Endothelial cell of umbilical vein (primary cell): ENCODE results near the gene HES2. TPM values are rescaled to one million over a fixed set of nuclear protein-coding genes. Genes with fewer than 3 reads are reported as not detected.

Experiments used
- BruUV-seq: library from RNA; stranded (reverse); fragments of 400-500 nt; replicated peaks from 2 replicates; lab custom pipeline; 2021; lab: Mats Ljungman, UMichigan
- CTCF ChIA-PET: fragments of 300-600, 350-600 bp; sonication (Branson Sonifier 250); formaldehyde crosslinking; loops from one replicate; lab custom pipeline; 2021; ENCODE audit warnings: antibody characterized with exemption, inconsistent platforms; lab: Charles Lee
- POLR2A ChIA-PET: fragments of 300-600, 350-600 bp; sonication (Branson Sonifier 250); formaldehyde crosslinking; loops from one replicate; lab custom pipeline; 2021; ENCODE audit warnings: antibody characterized with exemption, inconsistent platforms; lab: Charles Lee
- DNase-seq: peaks from one replicate; pipeline ENCODE4 v3.0.0-alpha.2; 2011; ENCODE audit warnings: low read depth, low spot score
- FAIRE-seq: peaks from 2 replicates; lab custom pipeline; 2011; peaks lifted over from hg19 to GRCh38; lab: Jason Lieb, UNC
- H2AFZ ChIP-seq: 2 replicates; pipeline ENCODE4 v1.6.0; 2012; ENCODE audit warnings: low read depth, low read length, control low read depth, inconsistent platforms
- H3K27ac ChIP-seq: 2 replicates; pipeline ENCODE4 v1.5.1; 2011; ENCODE audit warnings: low read depth, mild to moderate bottlenecking, control low read depth, low read length, moderate library complexity; ENCODE audit not compliant: insufficient read depth
- H3K27me3 ChIP-seq, 2 experiments: 2 replicates each; pipeline versions ENCODE4 v1.6.0 to v1.6.1; 2011; ENCODE audit warnings: low read length in 2 of 2, mixed read lengths in 1 of 2; ENCODE audit not compliant: control insufficient read depth in 2 of 2, insufficient read depth in 2 of 2
- H3K36me3 ChIP-seq, 2 experiments: 2 replicates in 1 of 2; 3 replicates in 1 of 2; pipeline ENCODE4 v1.5.1; 2011; ENCODE audit warnings: low read length in 2 of 2, mild to moderate bottlenecking in 1 of 2, moderate library complexity in 1 of 2; ENCODE audit not compliant: control insufficient read depth in 2 of 2, insufficient read depth in 2 of 2; ENCODE audit errors: extremely low read depth in 1 of 2
- H3K4me1 ChIP-seq: 3 replicates; pipeline ENCODE4 v1.5.1; 2011; ENCODE audit warnings: mild to moderate bottlenecking, low read length; ENCODE audit not compliant: control insufficient read depth, insufficient read depth; ENCODE audit errors: extremely low read depth
- H3K4me2 ChIP-seq: 2 replicates; pipeline ENCODE4 v1.6.1; 2011; ENCODE audit warnings: low read length, control low read depth, mixed read lengths; ENCODE audit not compliant: insufficient read depth
- H3K4me3 ChIP-seq, 3 experiments: fragments of 200-600 bp in 1 of 3; sonication (generic), shearing (Covaris generic) in 1 of 3; replicated peaks in 1 of 3; 2 replicates each; pipeline ENCODE4 v1.5.1; 2011 to 2016; ENCODE audit warnings: control low read depth in 3 of 3, low read length in 3 of 3, mild to moderate bottlenecking in 2 of 3, inconsistent platforms in 1 of 3, low read depth in 1 of 3, moderate library complexity in 1 of 3; ENCODE audit not compliant: insufficient read depth in 1 of 3
- H3K79me2 ChIP-seq: 2 replicates; pipeline ENCODE4 v1.6.0; 2012; ENCODE audit warnings: low read length, inconsistent platforms; ENCODE audit not compliant: control insufficient read depth, insufficient read depth
- H3K9ac ChIP-seq: replicated peaks from 2 replicates; pipeline ENCODE3; 2011; ENCODE audit warnings: low read length, control low read depth; ENCODE audit not compliant: insufficient read depth; ENCODE audit errors: extremely low read depth
- H3K9me1 ChIP-seq: replicated peaks from 3 replicates; pipeline ENCODE4 v1.6.0; 2011; ENCODE audit warnings: mild to moderate bottlenecking, low read length; ENCODE audit not compliant: control insufficient read depth, insufficient read depth; ENCODE audit errors: extremely low read depth
- H3K9me3 ChIP-seq: replicated peaks from 2 replicates; pipeline ENCODE4 v1.5.1; 2012; ENCODE audit warnings: low read length, inconsistent platforms; ENCODE audit not compliant: control insufficient read depth, insufficient read depth
- H4K20me1 ChIP-seq: replicated peaks from 2 replicates; pipeline ENCODE3; 2011; ENCODE audit warnings: mild to moderate bottlenecking, low read length; ENCODE audit not compliant: control insufficient read depth, insufficient read depth; ENCODE audit errors: extremely low read depth
- EZH2 ChIP-seq: IDR thresholded peaks from 2 replicates; pipeline ENCODE4 v1.6.1; 2012; ENCODE audit warnings: borderline replicate concordance, low read depth, mild to moderate bottlenecking, moderate library complexity, low read length, inconsistent platforms; ENCODE audit not compliant: severe bottlenecking
- FOS ChIP-seq: IDR thresholded peaks from 2 replicates; pipeline ENCODE4 v1.6.1; 2011; ENCODE audit warnings: mild to moderate bottlenecking, low read length, moderate library complexity, borderline replicate concordance; ENCODE audit not compliant: insufficient read depth
- GATA2 ChIP-seq: IDR thresholded peaks from 2 replicates; pipeline ENCODE4 v1.7.0; 2011; ENCODE audit warnings: low read depth, mild to moderate bottlenecking, moderate library complexity, mixed read lengths, low read length; ENCODE audit not compliant: insufficient read length, insufficient read depth
- JUN ChIP-seq: IDR thresholded peaks from 2 replicates; pipeline ENCODE4 v1.6.1; 2011; ENCODE audit warnings: borderline replicate concordance, low read depth; ENCODE audit not compliant: insufficient read length, insufficient read depth
- MAX ChIP-seq: IDR thresholded peaks from 2 replicates; pipeline ENCODE4 v1.6.1; 2011; ENCODE audit not compliant: insufficient read depth, insufficient read length
- MYC ChIP-seq: IDR thresholded peaks from one replicate; pipeline ENCODE4 v1.6.1; 2011; ENCODE audit warnings: mild to moderate bottlenecking, low read depth, low read length
- POLR2A ChIP-seq: IDR thresholded peaks from 2 replicates; pipeline ENCODE4 v1.6.1; 2012; ENCODE audit warnings: low read depth, mild to moderate bottlenecking, control low read depth, low read length
- dilution Hi-C: fragments of 300-500 bp; cut with MboI; formaldehyde crosslinking; loops from one replicate; pipeline ENCODE4 v1.15.0; 2019; ENCODE audit warnings: low sequenced_read_pairs; ENCODE audit not compliant: extremely low pct_ligation_motif_present
- intact Hi-C: fragments of 100-400 bp; cut with micrococcal nuclease; formaldehyde crosslinking; loops from one replicate; pipeline ENCODE4 v1.10.0; 2022
- polyA plus RNA-seq, 4 experiments: library from polyadenylated mRNA; depleted of rRNA in 3 of 4; stranded (reverse) in 3 of 4; unstranded in 1 of 4; fragments of >200 nt; gene quantifications; 2 replicates each; pipeline versions ENCODE4 v1.2.1 to v1.2.3, GENCODE V29; 2011 to 2012; ENCODE audit warnings: missing spikeins in 1 of 4
- total RNA-seq: library from RNA; stranded (reverse); gene quantifications from 2 replicates; pipeline ENCODE4 v1.2.3, GENCODE V29; 2021
- TF ChIP-seq, protein P1 (sequence below), 2 donors: IDR thresholded peaks; 1 replicate in 1 of 2; 2 replicates in 1 of 2; pipeline ENCODE4 v1.5.1; 2011; ENCODE audit warnings: low read length in 2 of 2, mild to moderate bottlenecking in 2 of 2, moderate library complexity in 2 of 2, control low read depth in 1 of 2, inconsistent platforms in 1 of 2, low read depth in 1 of 2; ENCODE audit not compliant: insufficient read depth in 1 of 2; ENCODE audit errors: extremely low read depth in 1 of 2

HES2 gene
- total and polyA plus RNA-seq, 2 donors (not counting 3 experiments of a cell fraction or from before 2014, with no cell fraction given) = 3.6 to 9.4 TPM

DNA sequence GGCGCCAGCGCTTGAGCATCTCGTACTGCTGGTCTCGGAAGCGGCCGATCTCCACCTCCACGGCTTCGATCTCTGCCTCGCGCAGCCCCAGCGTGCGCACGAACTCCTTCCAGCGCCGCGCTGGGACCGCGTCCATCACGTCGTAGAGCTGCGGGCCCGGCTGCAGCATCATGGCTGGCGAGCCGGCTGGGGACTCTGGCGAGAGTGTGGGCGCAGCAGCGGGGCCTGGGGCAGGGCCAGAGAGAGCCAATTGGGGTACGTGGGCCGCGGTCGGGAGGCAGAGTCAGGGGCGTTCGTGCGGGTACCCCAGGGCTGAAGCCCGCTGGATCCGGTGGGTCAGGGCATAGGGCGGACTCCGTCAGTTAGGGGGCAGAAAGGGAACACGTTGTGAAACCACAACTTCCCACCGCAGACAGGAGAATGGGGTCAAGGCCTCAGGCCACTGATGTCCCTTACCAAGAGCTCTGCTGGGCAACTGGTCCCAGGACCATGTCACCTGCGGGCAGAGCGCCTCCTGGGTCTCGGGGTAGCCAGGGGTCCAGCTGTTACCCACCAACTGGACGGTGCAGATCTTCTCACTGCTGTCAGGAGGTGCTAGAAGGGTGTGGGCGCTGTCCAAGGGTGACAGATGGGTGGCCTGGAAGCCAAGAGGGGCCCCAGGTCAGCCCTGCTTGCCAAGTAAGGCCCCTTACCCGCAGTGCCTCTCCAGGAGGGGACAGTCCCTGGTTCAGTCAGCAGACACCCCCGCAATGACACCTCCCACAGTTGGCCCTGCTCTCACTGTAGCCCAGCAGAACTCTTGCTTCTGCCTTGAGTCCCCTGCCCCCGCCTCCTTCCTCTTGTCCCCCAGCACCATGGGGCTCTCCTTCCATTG, 42.1 kb upstream of the HES2 start:
- no TSS peak for BruUV-seq
- H3K79me2 ChIP-seq = no peaks in the 10 kb centered on the region
- no peak overlapping the region for H3K9ac ChIP-seq

More for the DNA sequence above, 42.1 kb upstream of the HES2 start:
- TF ChIP-seq POLR2A = no peak
- no peak for TF ChIP-seq GATA2
- TF ChIP-seq JUN = no peak
- no peak for TF ChIP-seq EZH2
- TF ChIP-seq, protein P1, sequence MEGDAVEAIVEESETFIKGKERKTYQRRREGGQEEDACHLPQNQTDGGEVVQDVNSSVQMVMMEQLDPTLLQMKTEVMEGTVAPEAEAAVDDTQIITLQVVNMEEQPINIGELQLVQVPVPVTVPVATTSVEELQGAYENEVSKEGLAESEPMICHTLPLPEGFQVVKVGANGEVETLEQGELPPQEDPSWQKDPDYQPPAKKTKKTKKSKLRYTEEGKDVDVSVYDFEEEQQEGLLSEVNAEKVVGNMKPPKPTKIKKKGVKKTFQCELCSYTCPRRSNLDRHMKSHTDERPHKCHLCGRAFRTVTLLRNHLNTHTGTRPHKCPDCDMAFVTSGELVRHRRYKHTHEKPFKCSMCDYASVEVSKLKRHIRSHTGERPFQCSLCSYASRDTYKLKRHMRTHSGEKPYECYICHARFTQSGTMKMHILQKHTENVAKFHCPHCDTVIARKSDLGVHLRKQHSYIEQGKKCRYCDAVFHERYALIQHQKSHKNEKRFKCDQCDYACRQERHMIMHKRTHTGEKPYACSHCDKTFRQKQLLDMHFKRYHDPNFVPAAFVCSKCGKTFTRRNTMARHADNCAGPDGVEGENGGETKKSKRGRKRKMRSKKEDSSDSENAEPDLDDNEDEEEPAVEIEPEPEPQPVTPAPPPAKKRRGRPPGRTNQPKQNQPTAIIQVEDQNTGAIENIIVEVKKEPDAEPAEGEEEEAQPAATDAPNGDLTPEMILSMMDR (IDR thresholded peaks at IDR 0.05; ENCODE audit: extremely low read depth in 1 of 2, insufficient read depth in 1 of 2, low read depth in 1 of 2, low read length in 2 of 2) = no peak
- TF ChIP-seq MYC = no peak
- no peak for TF ChIP-seq MAX
- no peak for TF ChIP-seq FOS
- Histone ChIP-seq H4K20me1 (no peaks in the 10 kb centered on the region), H2AFZ (no peak overlapping the region), H3K27me3 (peaks cover 0 to under 1% of the 10 kb centered on the region in 2 experiments), H3K9me1 (no peaks in the 10 kb centered on the region), H3K4me2 (no peak overlapping the region), H3K36me3 (peaks cover 9 to 15% of the 10 kb centered on the region in 2 experiments), H3K4me1 (no peaks in the 10 kb centered on the region), H3K9me3 (no peaks in the 10 kb centered on the region), H3K4me3 (no peak overlapping the region), H3K27ac (no peak overlapping the region)
- intact Hi-C loops (no loop called here), dilution Hi-C loops (no loop called here)
- FAIRE-seq (no peak), DNase-seq (no peak)
- ChIA-PET POLR2A (no interaction called here), CTCF (interaction anchor here (1.0 to 1.2 kb wide), 3 partner anchors 21 to 217 kb away, joined by 3 to 4 read pairs (median 3); no protein-coding TSS in a partner anchor)
